Measurements from ENCODE around the gene LRRC23.
"Not testable (repeated sequence)": the region's sequence is repeated elsewhere in the genome, so short reads cannot be mapped to it uniquely, and the experiment has no call there.

LRRC23 gene

GRCh38 chr12:6888360-6888759 is 16.3 kb upstream of the LRRC23 start:
- Histone ChIP-seq H3K4me3 (ENCODE audit: low read depth in 1 of 2, low read length in 2 of 2) (no peak overlapping the region), H3K9ac (ENCODE audit: low read depth in 1 of 2, low read length in 2 of 2) (no peak overlapping the region), H3K4me1 (ENCODE audit: control insufficient read depth in 1 of 2, insufficient read depth in 2 of 2, low read length in 2 of 2) (peaks cover 9 to 11% of the 10 kb centered on the region in 2 donors), H3K27me3 (ENCODE audit: control insufficient read depth in 1 of 2, insufficient read depth in 2 of 2, low read length in 2 of 2) (no peaks in the 10 kb centered on the region), H3K27ac (ENCODE audit: low read depth, low read length) (no peak overlapping the region), H3K36me3 (ENCODE audit: control insufficient read depth in 1 of 2, insufficient read depth in 2 of 2, low read length in 2 of 2) (peaks cover 0 to 8% of the 10 kb centered on the region in 2 donors), H3K9me3 (ENCODE audit: control insufficient read depth in 1 of 2, low read length in 2 of 2) (no peaks in the 10 kb centered on the region)

DNA sequence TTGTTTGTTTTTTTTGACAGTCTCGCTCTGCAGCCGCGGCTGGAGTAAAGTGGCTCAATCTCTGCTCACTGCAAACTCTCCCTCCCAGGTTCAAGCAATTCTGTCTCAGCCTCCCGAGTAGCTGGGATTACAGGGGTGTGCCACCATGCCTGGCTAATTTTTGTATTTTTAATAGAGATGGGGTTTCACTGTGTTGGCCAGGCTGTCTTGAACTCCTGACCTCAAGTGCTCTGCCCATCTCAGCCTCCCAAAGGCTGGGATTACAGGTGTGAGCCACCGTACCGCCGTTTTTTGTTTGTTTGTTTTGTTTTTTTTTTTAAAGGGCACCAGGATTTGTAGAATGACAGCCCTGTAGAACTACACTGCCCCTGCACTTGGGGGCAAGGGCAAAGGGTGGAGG is 15.8 kb upstream of the LRRC23 start:
- not testable (repeated sequence) for H3K9me3 ChIP-seq (ENCODE audit: control insufficient read depth in 1 of 2, low read length in 2 of 2); H3K4me3 ChIP-seq (ENCODE audit: low read depth in 1 of 2, low read length in 2 of 2); H3K36me3 ChIP-seq (ENCODE audit: control insufficient read depth in 1 of 2, insufficient read depth in 2 of 2, low read length in 2 of 2); H3K27me3 ChIP-seq (ENCODE audit: control insufficient read depth in 1 of 2, insufficient read depth in 2 of 2, low read length in 2 of 2); H3K27ac ChIP-seq (ENCODE audit: low read depth, low read length); H3K9ac ChIP-seq (ENCODE audit: low read depth in 1 of 2, low read length in 2 of 2)
- peaks cover 9 to 11% of the 10 kb centered on the region in 2 donors for H3K4me1 ChIP-seq (ENCODE audit: control insufficient read depth in 1 of 2, insufficient read depth in 2 of 2, low read length in 2 of 2)

DNA sequence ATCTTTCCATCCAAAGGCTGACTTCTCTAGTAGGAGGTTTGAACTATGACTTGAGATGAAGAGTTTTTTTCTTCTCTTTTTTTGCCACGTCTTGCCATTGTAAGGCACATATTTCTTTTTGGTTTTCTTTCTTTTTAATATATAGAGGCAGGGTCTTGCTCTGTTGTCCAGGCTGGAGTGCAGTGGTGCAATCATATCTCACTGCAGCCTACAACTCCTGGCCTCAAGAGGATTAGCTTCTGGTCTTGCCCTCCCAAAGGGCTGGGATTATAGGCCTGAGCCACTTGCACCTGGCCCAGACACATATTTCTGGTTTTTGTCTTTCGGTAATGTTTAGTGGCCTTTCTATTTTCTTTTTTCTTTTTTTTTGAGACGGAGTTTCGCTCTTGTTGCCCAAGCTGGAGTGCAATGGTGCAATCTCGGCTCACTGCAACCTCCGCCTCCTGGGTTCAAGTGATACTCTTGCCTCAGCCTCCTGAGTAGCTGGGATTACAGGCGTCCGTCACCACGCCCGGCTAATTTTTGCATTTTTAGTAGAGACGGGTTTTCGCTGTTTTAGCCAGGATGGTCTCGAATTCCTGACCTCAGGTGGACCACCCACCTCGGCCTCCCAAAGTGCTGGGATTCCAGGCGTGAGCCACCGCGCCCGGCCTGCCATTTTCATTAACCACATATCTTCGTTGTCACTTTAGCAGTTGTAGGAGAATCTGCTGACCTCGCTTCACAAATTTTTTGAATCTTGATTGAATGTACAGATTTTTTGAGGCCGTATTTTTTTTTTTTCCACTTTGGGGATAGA is 14.6 kb upstream of the LRRC23 start:
- H3K9ac ChIP-seq (ENCODE audit: low read depth in 1 of 2, low read length in 2 of 2) = peak overlapping the region; percentile 65 to 84

DNA sequence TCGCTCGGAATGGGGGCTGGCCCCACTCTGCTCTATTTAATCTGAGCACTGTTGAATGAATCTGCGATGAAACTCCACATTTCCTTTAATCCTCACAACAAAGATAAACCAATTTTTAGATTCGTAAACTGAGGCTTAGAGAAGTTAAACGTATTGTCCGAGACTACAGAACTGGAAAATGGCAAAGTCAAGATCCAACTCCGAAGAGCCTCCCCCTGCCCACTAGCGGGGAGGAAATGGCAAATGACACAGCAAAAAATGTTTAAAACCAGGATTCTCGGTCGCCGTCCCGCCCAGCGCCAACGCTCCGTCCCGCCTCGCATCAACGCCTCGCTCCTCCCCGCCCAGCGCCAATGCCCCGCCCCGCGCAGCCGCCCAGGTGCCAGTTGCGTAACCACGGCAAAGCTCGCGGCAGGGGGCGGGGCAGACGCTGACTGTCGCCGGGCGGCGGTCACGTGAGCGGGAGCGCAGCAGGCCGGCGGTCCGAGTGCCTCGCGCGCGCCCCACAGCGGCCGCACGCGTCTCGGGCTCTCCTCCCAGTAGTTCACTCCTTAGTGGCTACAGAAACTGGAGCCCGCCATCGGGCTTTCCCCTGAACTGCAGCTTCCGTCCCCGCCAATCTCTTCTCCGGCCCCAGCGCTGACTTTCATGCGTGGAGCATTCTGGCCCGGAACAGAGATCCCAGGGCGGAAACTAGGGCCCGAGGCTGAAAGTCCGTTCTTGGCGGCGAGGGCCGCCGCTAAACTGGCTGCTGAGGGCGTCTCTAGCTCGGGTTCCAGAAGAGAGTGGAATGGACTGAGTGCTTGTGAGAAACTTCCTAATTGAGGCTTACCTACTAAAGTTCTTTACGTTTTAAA is 13.6 kb upstream of the LRRC23 start:
- peaks cover 9 to 11% of the 10 kb centered on the region in 2 donors for H3K4me1 ChIP-seq (ENCODE audit: control insufficient read depth in 1 of 2, insufficient read depth in 2 of 2, low read length in 2 of 2)
- no peaks in the 10 kb centered on the region for H3K36me3 ChIP-seq (ENCODE audit: control insufficient read depth in 1 of 2, insufficient read depth in 2 of 2, low read length in 2 of 2)
- H3K9ac ChIP-seq (ENCODE audit: low read depth in 1 of 2, low read length in 2 of 2) = peak overlapping the region; percentile 77 to 84
- H3K27me3 ChIP-seq (ENCODE audit: control insufficient read depth in 1 of 2, insufficient read depth in 2 of 2, low read length in 2 of 2) = no peaks in the 10 kb centered on the region
- H3K27ac ChIP-seq (ENCODE audit: low read depth, low read length) = peak overlapping the region; percentile 84
- H3K9me3 ChIP-seq (ENCODE audit: control insufficient read depth in 1 of 2, low read length in 2 of 2) = no peaks in the 10 kb centered on the region
- peak overlapping the region; percentile 67 to 70 for H3K4me3 ChIP-seq (ENCODE audit: low read depth in 1 of 2, low read length in 2 of 2)

More for the DNA sequence above, 14.6 kb upstream of the LRRC23 start:
- H3K36me3 ChIP-seq (ENCODE audit: control insufficient read depth in 1 of 2, insufficient read depth in 2 of 2, low read length in 2 of 2); H3K9me3 ChIP-seq (ENCODE audit: control insufficient read depth in 1 of 2, low read length in 2 of 2); H3K27ac ChIP-seq (ENCODE audit: low read depth, low read length); H3K27me3 ChIP-seq (ENCODE audit: control insufficient read depth in 1 of 2, insufficient read depth in 2 of 2, low read length in 2 of 2): not testable (repeated sequence)
- Histone ChIP-seq H3K4me3 (ENCODE audit: low read depth in 1 of 2, low read length in 2 of 2) (peak overlapping the region in 1 of 2 donors; percentile 70), H3K4me1 (ENCODE audit: control insufficient read depth in 1 of 2, insufficient read depth in 2 of 2, low read length in 2 of 2) (peaks cover 9 to 11% of the 10 kb centered on the region in 2 donors)

DNA sequence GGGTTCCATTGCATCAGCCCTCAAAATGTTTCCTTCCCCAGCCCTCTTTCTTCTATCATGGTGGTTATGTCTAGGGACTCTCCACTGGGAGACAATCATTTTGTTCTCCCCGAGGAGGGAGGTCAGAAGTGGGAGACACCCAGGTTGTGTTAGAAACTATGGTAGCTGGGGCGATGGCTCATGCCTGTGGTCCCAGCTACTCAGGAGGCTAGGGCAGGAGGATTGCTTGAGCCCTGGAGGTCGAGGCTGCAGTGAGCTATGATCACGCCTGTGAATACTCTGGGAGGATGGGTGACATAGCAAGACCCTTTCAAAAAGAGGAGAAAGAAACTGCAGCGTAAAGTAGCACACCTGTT is 13.0 kb upstream of the LRRC23 start:
- Histone ChIP-seq H3K9ac (ENCODE audit: low read depth in 1 of 2, low read length in 2 of 2) (peak overlapping the region; percentile 77 to 82), H3K9me3 (ENCODE audit: control insufficient read depth in 1 of 2, low read length in 2 of 2) (no peaks in the 10 kb centered on the region), H3K27ac (ENCODE audit: low read depth, low read length) (peak overlapping the region; percentile 84), H3K27me3 (ENCODE audit: control insufficient read depth in 1 of 2, insufficient read depth in 2 of 2, low read length in 2 of 2) (no peaks in the 10 kb centered on the region), H3K36me3 (ENCODE audit: control insufficient read depth in 1 of 2, insufficient read depth in 2 of 2, low read length in 2 of 2) (no peaks in the 10 kb centered on the region), H3K4me3 (ENCODE audit: low read depth in 1 of 2, low read length in 2 of 2) (peak overlapping the region; percentile 63 to 67), H3K4me1 (ENCODE audit: control insufficient read depth in 1 of 2, insufficient read depth in 2 of 2, low read length in 2 of 2) (peaks cover 9 to 11% of the 10 kb centered on the region in 2 donors)

GRCh38 chr12:6892683-6893082 is 11.9 kb upstream of the LRRC23 start:
- H3K4me3 ChIP-seq (ENCODE audit: low read depth in 1 of 2, low read length in 2 of 2); H3K36me3 ChIP-seq (ENCODE audit: control insufficient read depth in 1 of 2, insufficient read depth in 2 of 2, low read length in 2 of 2); H3K27me3 ChIP-seq (ENCODE audit: control insufficient read depth in 1 of 2, insufficient read depth in 2 of 2, low read length in 2 of 2); H3K27ac ChIP-seq (ENCODE audit: low read depth, low read length); H3K9ac ChIP-seq (ENCODE audit: low read depth in 1 of 2, low read length in 2 of 2); H3K9me3 ChIP-seq (ENCODE audit: control insufficient read depth in 1 of 2, low read length in 2 of 2): not testable (repeated sequence)
- H3K4me1 ChIP-seq (ENCODE audit: control insufficient read depth in 1 of 2, insufficient read depth in 2 of 2, low read length in 2 of 2) = peaks cover 9 to 11% of the 10 kb centered on the region in 2 donors

DNA sequence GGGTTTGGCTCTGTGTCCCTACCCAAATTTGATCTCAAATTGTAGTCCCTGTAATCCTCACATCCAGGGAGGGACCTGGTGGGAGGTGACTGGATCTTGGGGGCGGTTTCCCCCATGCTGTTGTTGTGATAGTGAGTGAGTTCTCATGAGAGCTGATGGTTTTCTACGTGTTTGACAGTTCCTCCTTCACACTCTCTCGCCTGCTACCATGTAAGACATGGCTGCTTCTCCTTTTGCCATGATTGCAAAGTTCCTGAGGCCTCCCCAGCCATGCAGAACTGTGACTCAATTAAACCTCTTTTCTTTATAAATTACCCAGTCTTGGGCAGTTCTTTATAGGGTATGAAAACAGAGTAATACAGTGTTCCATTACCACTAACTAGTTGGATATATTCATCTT is 10.3 kb upstream of the LRRC23 start:
- Histone ChIP-seq H3K4me1 (ENCODE audit: control insufficient read depth in 1 of 2, insufficient read depth in 2 of 2, low read length in 2 of 2) (peaks cover 9 to 13% of the 10 kb centered on the region in 2 donors), H3K9ac (ENCODE audit: low read depth in 1 of 2, low read length in 2 of 2) (no peak overlapping the region), H3K27ac (ENCODE audit: low read depth, low read length) (no peak overlapping the region), H3K27me3 (ENCODE audit: control insufficient read depth in 1 of 2, insufficient read depth in 2 of 2, low read length in 2 of 2) (no peaks in the 10 kb centered on the region), H3K4me3 (ENCODE audit: low read depth in 1 of 2, low read length in 2 of 2) (no peak overlapping the region), H3K9me3 (ENCODE audit: control insufficient read depth in 1 of 2, low read length in 2 of 2) (no peaks in the 10 kb centered on the region), H3K36me3 (ENCODE audit: control insufficient read depth in 1 of 2, insufficient read depth in 2 of 2, low read length in 2 of 2) (no peaks in the 10 kb centered on the region)

DNA sequence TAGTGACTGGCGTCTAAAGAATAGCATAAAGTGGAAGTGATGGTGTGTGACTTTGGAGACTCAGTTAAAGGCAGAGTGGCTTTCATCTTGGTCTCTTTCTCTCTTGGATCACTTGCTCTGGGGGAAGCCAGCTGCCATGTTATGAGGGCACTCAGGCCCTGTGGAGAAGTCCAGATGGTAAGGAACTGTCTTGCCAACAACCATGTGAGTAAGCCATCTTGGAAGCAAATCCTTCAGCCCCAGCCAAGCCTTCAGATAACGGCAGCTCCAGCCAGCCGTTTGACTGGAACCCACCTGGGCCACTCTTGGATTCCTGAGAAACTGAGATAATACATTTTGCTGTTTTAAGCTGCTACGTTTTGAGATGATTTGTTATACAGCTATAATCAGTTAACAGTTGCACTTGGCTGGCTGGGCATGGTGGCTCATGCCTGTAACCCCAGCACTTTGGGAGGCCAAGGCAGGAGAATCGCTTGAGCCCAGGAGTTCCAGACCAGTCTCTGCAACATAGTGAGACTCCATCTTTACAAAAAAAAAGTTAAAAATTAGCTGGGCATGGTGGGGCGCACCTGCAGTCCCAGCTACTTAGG is 7.7 kb upstream of the LRRC23 start:
- peaks cover 3 to 12% of the 10 kb centered on the region in 2 donors for H3K4me1 ChIP-seq (ENCODE audit: control insufficient read depth in 1 of 2, insufficient read depth in 2 of 2, low read length in 2 of 2)
- H3K27ac ChIP-seq (ENCODE audit: low read depth, low read length) = no peak overlapping the region
- H3K9me3 ChIP-seq (ENCODE audit: control insufficient read depth in 1 of 2, low read length in 2 of 2) = no peaks in the 10 kb centered on the region
- no peaks in the 10 kb centered on the region for H3K36me3 ChIP-seq (ENCODE audit: control insufficient read depth in 1 of 2, insufficient read depth in 2 of 2, low read length in 2 of 2)
- no peak overlapping the region for H3K4me3 ChIP-seq (ENCODE audit: low read depth in 1 of 2, low read length in 2 of 2)
- H3K9ac ChIP-seq (ENCODE audit: low read depth in 1 of 2, low read length in 2 of 2) = no peak overlapping the region
- H3K27me3 ChIP-seq (ENCODE audit: control insufficient read depth in 1 of 2, insufficient read depth in 2 of 2, low read length in 2 of 2) = no peaks in the 10 kb centered on the region

DNA sequence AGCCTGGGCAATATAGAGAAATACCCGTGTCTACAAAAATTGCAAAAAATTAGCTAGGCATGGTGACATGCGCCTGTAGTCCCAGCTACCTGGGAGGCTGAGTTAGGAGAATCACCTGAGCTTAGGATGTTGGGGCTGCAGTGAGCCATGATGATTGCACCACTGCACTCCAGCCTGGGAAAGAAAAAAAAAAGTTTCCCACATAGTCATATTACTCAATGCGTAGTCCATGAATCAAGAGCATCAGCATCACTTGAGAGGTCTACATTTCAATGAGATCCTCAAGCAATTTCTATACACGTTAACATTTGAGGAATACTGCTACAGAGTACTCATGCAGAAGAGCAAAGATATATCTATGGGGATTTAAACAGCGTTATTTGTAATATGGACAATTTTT is 5.2 kb upstream of the LRRC23 start:
- H3K36me3 ChIP-seq (ENCODE audit: control insufficient read depth in 1 of 2, insufficient read depth in 2 of 2, low read length in 2 of 2) = no peaks in the 10 kb centered on the region
- no peaks in the 10 kb centered on the region for H3K27me3 ChIP-seq (ENCODE audit: control insufficient read depth in 1 of 2, insufficient read depth in 2 of 2, low read length in 2 of 2)
- H3K4me1 ChIP-seq (ENCODE audit: control insufficient read depth in 1 of 2, insufficient read depth in 2 of 2, low read length in 2 of 2) = peaks cover 14 to 31% of the 10 kb centered on the region in 2 donors
- no peak overlapping the region for H3K9ac ChIP-seq (ENCODE audit: low read depth in 1 of 2, low read length in 2 of 2)
- H3K4me3 ChIP-seq (ENCODE audit: low read depth in 1 of 2, low read length in 2 of 2) = no peak overlapping the region
- no peaks in the 10 kb centered on the region for H3K9me3 ChIP-seq (ENCODE audit: control insufficient read depth in 1 of 2, low read length in 2 of 2)
- H3K27ac ChIP-seq (ENCODE audit: low read depth, low read length) = no peak overlapping the region
